ENCODE results near the gene SH3PXD2A.

DNA sequence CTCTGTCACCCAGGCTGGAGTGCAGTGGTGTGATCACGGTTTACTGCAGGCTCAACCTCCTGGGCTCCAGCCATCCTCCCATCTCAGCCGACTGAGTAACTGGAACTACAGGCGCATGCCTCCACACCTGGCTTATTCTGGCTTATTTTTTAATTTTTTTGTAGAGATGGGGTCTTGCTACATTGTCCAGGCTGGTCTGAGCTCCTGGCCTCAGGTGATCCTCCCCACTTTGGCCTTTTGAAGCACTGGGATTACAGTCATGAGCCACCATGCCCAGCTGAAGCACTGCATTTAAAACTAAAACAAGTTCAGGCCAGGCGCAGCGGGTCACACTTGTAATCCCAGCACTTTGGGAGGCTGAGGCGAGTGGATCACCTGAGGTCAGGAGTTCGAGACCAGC, 8.0 kb downstream of the SH3PXD2A start:
- TF ChIP-seq ZNF830 (CRISPR knock-in tag; IDR thresholded peaks at IDR 0.05) (no peak), EZH2 (IDR thresholded peaks at IDR 0.05; ENCODE audit: borderline replicate concordance, low read depth, low read length) (no peak), CTCFL (IDR thresholded peaks at IDR 0.05; ENCODE audit: borderline replicate concordance, insufficient read depth, low read depth, low read length, poor library complexity, severe bottlenecking) (no peak), RFX7 (CRISPR knock-in tag; IDR thresholded peaks at IDR 0.05) (no peak), HNRNPH1 (optimal IDR thresholded peaks at IDR 0.05; ENCODE audit: low read depth, low read length) (no peak), POLR2A (conservative IDR thresholded peaks at IDR 0.05) (no peak), ZFX (CRISPR knock-in tag; IDR thresholded peaks at IDR 0.05) (no peak)
- TF ChIP-seq, protein P1, sequence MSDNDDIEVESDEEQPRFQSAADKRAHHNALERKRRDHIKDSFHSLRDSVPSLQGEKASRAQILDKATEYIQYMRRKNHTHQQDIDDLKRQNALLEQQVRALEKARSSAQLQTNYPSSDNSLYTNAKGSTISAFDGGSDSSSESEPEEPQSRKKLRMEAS (CRISPR knock-in tag; IDR thresholded peaks at IDR 0.05), result no peak

Data from K562 (cell line).